GM19351 (cell line): Measurements from ENCODE around the gene HPS6.
"Not testable (repeated sequence)": the region's sequence is repeated elsewhere in the genome, so short reads cannot be mapped to it uniquely, and the experiment has no call there.

ENCODE experiments used
- ATAC-seq: cut with Tn5 transposase; IDR thresholded peaks from one replicate; pipeline ENCODE4 v1.9.1; 2021; ENCODE audit warnings: mild to moderate bottlenecking, moderate library complexity; ENCODE audit not compliant: unreplicated experiment

Gene HPS6

GRCh38 chr10:102064868-102065560, at the start of gene HPS6:
HPS6 (plus strand) TSS chr10:102065349; CDS start chr10:102065475, 126 bp downstream.
- ATAC-seq = peak; percentile 92

DNA sequence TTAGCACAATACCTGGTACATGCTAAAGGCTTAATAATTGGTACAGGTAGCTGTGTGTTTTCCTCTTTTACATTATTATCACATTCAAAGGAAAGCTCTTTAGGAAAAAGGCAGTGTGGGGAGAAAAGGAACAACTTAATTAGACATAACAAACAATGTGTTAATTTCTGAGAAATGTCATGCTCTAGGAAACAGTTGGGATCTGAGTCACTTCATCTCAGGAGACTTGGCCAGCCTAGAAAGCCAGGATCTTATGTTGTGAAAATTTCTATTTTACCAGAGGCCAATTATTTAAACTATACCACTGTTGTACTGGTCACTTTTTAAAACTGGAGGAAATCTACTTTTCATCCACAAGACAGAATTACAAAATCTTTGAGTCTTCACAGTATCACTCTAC, 48.7 kb upstream of the HPS6 start:
- ATAC-seq = no peak

DNA sequence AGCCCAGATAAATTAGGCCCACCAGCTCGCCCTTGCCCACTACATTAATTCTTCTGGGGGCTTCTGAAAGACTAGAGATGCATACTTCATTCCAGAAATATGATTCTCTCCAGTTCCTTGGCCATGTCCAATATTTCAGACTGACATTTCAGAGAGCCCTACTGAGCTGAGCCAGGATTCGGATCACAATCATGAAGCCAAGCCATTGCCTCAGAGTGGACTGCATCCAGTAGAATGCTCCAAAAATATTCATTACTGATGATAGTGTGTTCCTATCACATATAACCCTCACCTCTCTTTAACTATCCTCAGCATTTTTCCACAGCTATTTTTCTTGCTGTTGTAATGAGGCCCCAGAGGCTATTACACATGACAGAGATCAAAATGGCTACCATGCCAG, 47.9 kb upstream of the HPS6 start:
- no peak for ATAC-seq

GRCh38 chr10:102020938-102021337, 44.2 kb upstream of the HPS6 start:
- no peak for ATAC-seq

DNA sequence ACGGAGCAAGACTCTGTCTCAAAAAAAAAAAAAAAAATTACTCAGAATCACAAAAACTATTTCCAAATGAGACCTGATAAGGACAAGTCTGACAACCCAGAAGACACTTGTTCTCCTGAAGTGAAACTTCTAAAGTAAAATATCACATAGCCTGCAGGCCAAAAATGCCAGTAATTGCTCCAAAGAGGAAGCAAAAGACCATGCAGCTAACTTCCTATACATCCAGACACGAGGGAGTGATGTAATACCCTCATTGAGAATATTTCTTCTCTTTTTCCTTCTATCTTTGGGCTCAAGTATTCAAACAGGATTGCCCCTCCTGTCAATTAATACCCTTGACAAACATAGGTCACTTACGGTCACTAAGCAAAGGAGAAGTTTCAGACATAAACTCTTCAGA, 40.4 kb upstream of the HPS6 start:
- no peak for ATAC-seq

DNA sequence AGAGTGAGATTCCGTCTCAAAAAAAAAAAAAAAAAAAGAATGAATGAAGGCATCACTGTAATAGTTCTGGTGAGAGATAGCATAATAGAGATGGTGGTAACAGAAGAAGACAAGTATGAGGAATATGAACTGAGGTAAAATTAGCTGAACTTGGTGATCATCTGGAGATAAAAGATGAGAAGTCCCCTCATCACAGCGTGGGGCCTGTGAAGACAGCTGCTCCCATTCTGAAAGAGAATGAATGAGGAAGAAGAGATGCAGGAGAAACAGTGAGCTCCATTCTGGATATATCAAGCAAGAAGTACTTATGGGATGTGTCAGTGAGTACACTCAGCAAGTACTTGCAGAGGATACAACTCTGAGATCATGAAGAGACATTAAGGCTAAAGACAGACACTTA, 37.9 kb upstream of the HPS6 start:
- no peak for ATAC-seq

- no peak for ATAC-seq
These were observed 31.4 kb upstream of the HPS6 start for GRCh38 chr10:102033787-102034186.

- ATAC-seq = not testable (repeated sequence)
These were observed 29.3 kb upstream of the HPS6 start for GRCh38 chr10:102035807-102036206.

GRCh38 chr10:102038410-102038809, 26.7 kb upstream of the HPS6 start:
- ATAC-seq = no peak

GRCh38 chr10:102040305-102041050, 24.7 kb upstream of the HPS6 start:
- ATAC-seq = no peak

- no peak for ATAC-seq
These were observed 19.9 kb upstream of the HPS6 start for GRCh38 chr10:102045292-102045691.

- no peak for ATAC-seq
These were observed 19.1 kb upstream of the HPS6 start for GRCh38 chr10:102046095-102046494.

GRCh38 chr10:102054881-102055646, 10.1 kb upstream of the HPS6 start:
- ATAC-seq = not testable (repeated sequence)

DNA sequence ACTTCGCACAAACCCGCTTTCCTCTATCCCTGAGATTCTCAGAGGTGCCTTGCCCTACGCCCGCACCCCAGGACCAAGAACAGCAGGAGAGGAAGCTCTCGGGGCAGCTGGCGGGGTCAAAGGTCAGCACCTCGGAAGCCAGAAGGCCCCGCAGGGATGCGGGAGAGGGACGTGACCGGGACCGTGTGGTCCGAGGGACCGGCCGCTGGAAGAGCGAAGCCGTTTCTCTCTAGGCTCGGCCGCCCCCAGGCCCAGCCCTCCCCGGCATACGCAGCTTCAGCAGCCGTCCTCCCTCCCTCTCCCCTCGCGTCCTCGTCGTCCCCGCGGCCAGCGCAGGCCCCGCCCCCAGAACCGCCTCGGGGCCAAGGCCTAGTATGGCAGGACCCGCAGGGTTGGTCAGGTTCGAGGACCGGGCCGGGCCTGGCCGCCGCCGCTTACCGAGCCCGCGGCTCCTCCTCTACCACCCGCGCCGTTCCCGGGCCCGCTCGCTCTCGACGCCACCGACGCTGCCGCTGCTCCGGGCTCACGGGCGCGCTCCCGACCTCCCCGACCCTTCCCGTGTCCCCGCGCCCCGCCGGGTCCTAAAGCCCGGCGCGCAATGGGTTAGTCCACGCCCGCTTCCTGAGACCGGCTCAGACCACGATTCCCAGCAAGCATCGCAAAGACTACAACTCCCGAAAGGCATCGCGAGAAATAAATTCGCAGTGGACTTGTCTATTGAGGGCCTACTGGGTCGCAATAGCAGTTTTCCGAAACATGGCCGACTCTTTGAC, 9.3 kb upstream of the HPS6 start, which contains the start of gene ARMH3:
ARMH3 (minus strand) TSS at position 527 of the 773 bp plus-strand sequence. CDS start 16,059 bp downstream, outside the sequence.
- ATAC-seq = peak; percentile 92

- ATAC-seq = no peak
These were observed 5.2 kb upstream of the HPS6 start for GRCh38 chr10:102059987-102060386.

DNA sequence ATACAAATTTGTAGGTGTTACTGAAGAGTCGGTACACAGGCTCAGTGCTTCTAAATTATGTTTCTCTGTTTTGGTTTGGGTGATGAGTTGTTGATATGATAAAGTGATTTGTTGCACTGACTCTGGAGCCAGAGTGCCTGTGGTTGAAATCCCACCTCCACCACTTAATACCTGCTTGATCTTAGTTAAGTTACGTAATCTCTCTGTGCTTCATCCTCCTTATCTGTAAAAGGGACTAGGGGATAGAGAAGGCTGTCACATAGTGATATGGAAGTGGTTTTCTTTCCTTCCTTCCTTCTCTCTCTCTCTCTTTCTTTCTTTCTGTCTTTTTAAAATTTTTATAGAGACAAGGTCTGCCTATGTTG, 664 bp upstream of the HPS6 start:
- no peak for ATAC-seq

GRCh38 chr10:102065561-102066398, 631 bp downstream of the HPS6 start:
- ATAC-seq = peak; percentile 22

DNA sequence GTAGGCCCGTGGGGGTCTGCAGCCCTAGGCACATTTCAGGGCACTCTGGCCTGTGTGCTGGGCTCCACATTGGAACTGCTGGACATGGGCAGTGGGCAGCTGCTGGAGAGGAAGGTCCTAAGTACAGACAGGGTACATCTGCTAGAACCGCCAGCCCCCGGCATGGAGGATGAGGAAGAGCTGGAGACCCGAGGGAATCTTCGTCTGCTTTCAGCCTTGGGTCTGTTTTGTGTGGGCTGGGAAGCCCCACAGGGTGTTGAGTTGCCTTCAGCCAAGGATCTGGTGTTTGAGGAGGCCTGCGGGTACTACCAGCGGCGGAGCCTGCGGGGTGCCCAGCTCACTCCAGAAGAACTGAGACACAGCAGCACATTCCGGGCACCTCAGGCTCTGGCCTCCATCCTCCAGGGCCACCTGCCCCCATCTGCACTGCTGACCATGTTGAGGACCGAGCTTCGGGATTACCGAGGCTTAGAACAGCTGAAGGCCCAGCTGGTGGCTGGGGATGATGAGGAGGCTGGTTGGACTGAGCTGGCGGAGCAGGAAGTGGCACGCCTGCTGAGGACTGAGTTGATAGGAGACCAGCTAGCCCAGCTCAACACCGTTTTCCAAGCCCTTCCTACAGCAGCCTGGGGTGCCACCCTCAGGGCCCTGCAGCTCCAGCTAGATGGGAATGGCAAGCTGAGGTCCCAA, 1.4 kb downstream of the HPS6 start:
- ATAC-seq = no peak
